GM19455 (cell line): Measurements from ENCODE around the gene EIF4A2.
"Not testable (repeated sequence)": the region's sequence is repeated elsewhere in the genome, so short reads cannot be mapped to it uniquely, and the experiment has no call there.

Experiments used
- ATAC-seq: cut with Tn5 transposase; IDR thresholded peaks from one replicate; pipeline ENCODE4 v1.9.1; 2021; ENCODE audit not compliant: unreplicated experiment

EIF4A2 gene

GRCh38 chr3:186818956-186819355 lies 35.6 kb downstream of the EIF4A2 start:
- no peak for ATAC-seq

GRCh38 chr3:186821429-186822387 lies 38.3 kb downstream of the EIF4A2 start:
- ATAC-seq, result no peak

DNA sequence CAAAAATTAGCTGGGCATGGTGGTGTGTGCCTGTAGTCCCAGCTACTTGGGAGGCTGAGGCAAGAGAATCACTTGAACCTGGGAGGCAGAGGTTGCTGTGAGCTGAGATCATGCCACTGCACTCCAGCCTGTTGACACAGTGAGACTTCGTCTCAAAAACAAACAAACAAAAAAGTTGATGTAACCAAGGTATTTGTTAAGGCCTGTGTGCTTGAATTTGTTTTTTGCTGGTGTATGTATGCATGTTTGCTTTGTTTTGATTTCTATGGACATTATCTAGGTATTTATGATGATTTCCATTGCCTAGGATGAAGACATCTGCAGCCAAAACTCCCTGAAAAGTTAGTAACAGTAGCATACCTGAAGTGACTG lies 39.0 kb downstream of the EIF4A2 start:
- not testable (repeated sequence) for ATAC-seq

- ATAC-seq, result no peak
Measured at GRCh38 chr3:186823386-186823785, 40.0 kb downstream of the EIF4A2 start.

- no peak for ATAC-seq
Measured at GRCh38 chr3:186824430-186825139, 41.2 kb downstream of the EIF4A2 start.

GRCh38 chr3:186825294-186825821 lies 42.0 kb downstream of the EIF4A2 start:
- ATAC-seq, result no peak

- ATAC-seq, result no peak
Measured at GRCh38 chr3:186825872-186826409, 42.6 kb downstream of the EIF4A2 start.

DNA sequence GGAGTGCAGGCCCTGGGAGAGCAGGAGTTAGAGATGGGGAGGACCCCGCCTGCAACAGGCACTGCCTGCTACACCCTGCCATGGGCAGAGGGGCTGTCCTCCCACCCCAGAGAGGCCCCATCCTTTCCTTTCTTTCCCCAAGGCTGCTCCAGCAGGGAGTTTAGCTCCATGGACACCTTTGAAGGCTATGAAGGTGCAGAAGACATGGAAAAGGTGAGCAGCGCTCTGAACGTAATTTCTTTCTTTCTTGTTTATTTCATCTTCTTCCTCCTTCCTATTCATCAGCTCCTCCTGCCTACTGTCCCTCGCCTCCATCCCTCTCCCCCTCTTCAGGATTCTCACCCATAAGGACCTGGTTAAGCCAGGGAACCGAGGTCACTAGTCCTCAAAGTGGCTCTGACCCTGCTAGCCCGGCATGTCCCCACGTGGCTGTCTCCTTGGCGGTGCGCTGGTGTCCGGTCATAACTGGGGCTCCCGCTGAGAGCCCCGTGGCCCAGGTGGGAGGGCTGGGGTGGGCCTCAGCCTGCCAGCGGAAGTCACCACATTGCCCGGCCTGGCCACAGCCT lies 43.1 kb downstream of the EIF4A2 start:
- ATAC-seq, result no peak

DNA sequence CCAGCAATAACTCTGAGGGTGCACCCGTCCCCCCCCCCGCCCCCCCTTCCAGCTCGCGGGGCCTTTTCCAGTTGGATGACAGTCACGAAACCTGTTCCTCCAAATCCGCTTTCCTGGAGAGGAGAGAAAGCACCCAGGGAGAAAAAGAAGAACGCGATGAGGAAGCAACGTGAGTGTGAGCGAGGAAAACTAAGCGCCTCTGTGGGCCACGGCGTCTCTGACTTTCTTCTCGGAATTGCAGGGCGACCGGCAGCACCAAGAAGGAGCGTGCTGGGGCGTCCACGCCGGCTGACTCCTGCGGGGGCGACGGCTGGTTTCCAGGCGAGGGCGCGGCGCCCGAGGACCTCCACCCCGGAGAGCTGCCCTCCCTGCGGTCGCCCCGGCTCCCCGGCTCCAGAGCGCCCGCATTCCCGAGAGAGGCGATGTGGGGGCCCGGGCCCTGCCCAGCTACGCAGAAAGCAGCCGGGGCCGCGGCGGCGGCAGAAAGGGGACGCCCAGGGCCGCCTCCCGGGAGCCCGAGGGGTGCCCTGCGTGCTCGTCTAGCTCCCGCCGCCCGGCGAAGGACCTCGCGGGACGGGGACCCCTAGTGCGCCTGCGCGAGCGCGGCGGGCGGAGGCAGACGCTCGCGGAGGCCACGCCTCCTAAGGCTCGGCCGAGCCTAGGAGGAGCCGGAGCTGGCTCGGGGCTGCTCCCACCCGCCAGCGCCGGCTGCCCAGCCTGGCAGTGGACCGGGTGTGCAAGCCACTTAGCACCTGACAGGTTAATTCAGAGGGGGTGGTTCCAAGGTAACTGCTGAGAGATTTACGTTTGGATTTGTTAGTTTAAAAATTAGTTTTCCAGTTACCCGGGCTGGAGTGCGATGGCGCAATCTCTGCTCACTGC lies 43.8 kb downstream of the EIF4A2 start:
- ATAC-seq, result peak; percentile 93

DNA sequence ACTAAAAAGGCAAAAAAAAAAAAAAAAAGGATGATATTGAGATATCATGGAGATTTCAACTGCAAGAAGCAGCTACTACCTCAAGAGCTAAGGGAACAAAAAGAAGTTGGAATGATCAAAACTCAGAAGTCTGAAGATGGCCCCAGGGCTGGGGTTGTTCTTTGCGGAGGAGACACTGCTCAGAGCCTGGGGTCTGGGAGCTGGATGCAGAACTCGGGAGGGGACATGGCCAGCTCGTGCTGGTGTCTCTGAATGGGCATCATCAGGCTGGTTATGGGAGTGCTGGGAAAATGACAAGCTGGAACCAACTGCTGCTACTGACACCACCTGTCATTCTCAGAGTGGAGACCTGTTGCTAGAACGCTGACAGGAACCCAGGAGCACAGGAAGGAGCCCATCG lies 45.0 kb downstream of the EIF4A2 start:
- ATAC-seq, result no peak

DNA sequence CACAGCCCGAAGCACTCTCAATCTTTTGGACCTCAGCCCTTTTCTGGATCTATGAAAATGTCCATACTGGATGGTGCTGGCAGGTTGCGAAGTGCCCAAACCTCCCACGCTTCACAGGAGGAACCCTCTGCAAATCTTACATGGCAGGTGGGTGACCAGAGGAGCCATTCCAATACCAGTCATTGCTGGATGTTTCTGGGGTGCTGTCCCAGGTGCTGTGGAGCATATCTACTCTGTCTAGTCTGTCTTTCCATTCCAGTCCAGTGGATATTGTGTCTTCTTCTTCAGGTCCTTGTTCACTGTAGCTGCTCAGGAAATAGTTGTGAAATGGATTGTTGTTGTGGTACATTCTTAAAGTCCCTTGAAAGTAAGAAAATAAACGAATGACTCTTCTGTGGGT lies 48.4 kb downstream of the EIF4A2 start:
- ATAC-seq, result no peak

DNA sequence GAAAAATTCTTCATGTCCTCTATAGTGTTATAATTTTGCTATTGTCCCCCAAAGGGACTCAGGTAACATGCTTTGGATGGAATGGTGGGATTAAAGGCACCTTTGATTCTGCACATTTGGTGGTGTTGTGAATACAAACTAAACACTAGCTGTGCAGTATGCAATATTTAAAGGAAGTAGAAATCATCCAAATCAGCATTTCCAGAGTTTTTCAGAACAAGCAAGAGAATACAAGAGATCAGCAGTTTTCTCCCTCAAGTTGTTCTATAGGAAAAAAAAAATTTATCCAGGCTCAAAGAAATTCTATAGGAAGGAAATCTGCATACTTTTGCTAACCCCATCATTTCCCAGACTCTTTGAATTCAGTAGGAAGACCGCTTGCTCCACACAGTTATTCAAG lies 48.9 kb downstream of the EIF4A2 start:
- no peak for ATAC-seq
